Breast epithelium (tissue), 4 donors: ENCODE measurements around the gene VBP1. TPM values are rescaled to one million over a fixed set of nuclear protein-coding genes. Genes with fewer than 3 reads are reported as not detected.
"Not testable (repeated sequence)": the region's sequence is repeated elsewhere in the genome, so short reads cannot be mapped to it uniquely, and the experiment has no call there.

Experiments
- DNase-seq, 2 donors: peaks; one replicate each; pipeline ENCODE4 v3.0.0-alpha.2; 2019; ENCODE audit warnings: low spot score in 2 of 2
- H3K27ac ChIP-seq, 2 donors: fragments of 200-600 bp; sonication (generic) in 1 of 2; one replicate each; pipeline ENCODE4 v1.5.1; 2016 to 2019; ENCODE audit warnings: mild to moderate bottlenecking in 1 of 2
- H3K27me3 ChIP-seq, 2 donors: fragments of 200-600 bp; sonication (generic) in 1 of 2; one replicate each; pipeline versions ENCODE4 v1.5.1 to v1.6.0; 2017 to 2019; ENCODE audit warnings: control low read depth in 1 of 2, mild to moderate bottlenecking in 1 of 2
- H3K36me3 ChIP-seq: fragments of 200-600 bp; one replicate; pipeline ENCODE4 v1.5.1; 2019
- H3K4me1 ChIP-seq, 2 donors: fragments of 200-600 bp; sonication (generic); one replicate each; pipeline ENCODE4 v1.5.1; 2016 to 2019; ENCODE audit warnings: control low read depth in 1 of 2
- H3K4me3 ChIP-seq, 3 donors: fragments of 200-600 bp; sonication (generic); 1 replicate in 2 of 3; 2 replicates in 1 of 3; pipeline ENCODE4 v1.5.1; 2016 to 2019; ENCODE audit warnings: mild to moderate bottlenecking in 3 of 3, moderate library complexity in 2 of 3
- H3K9me3 ChIP-seq, 2 donors: fragments of 200-600 bp; sonication (generic) in 1 of 2; one replicate each; pipeline ENCODE4 v1.5.1; 2016 to 2019; ENCODE audit warnings: control low read depth in 1 of 2
- POLR2A ChIP-seq: fragments of 450-650 bp; IDR thresholded peaks from one replicate; pipeline ENCODE4 v1.6.1; 2016; ENCODE audit warnings: antibody characterized with exemption, mild to moderate bottlenecking, moderate library complexity
- POLR2AphosphoS5 ChIP-seq, 3 donors: sonication (generic); formaldehyde crosslinking; IDR thresholded peaks; one replicate each; pipeline ENCODE4 v1.6.1; 2017; ENCODE audit warnings: antibody characterized with exemption in 3 of 3
- intact Hi-C: fragments of 100-400 bp; cut with DNase I; formaldehyde crosslinking; loops from one replicate; pipeline ENCODE4 v1.15.1; 2023; ENCODE audit warnings: low total_unique reads
- total RNA-seq, 3 donors: library from RNA; depleted of rRNA; stranded (reverse); fragments of >200 nt; gene quantifications; one replicate each; pipeline ENCODE4 v1.1.0, GENCODE V29; 2016
- TF ChIP-seq, protein P1 (sequence below), 3 donors: fragments of 450-650 bp; IDR thresholded peaks; one replicate each; pipeline ENCODE4 v1.5.1; 2016 to 2017; ENCODE audit warnings: antibody characterized with exemption in 3 of 3, mild to moderate bottlenecking in 3 of 3, moderate library complexity in 3 of 3

Gene VBP1
- total RNA-seq, 3 donors from 2014 or later: 29.1 to 30.7 (median 29.8) TPM

DNA sequence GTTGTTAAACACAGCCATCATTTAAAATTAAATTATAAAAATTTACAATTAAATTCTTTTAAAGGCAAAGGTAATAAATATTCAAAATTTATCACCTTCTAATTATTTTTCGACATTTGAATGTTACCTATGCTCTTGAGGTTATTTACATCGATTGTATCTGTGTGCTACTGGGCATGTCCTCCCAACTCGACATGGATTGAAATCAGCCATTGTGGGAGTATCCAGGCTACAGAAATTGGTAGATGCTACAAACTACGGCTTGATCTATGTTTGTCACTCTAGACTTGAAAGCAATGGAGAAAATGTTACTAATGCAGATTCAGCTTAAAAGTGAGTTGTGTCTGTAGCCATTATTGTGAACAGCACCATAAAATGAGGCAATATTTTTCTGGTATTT is 2.5 kb upstream of the VBP1 start:
- H3K4me3 ChIP-seq: no peak overlapping the region
- H3K4me1 ChIP-seq: no peaks in the 10 kb centered on the region
- no peaks in the 10 kb centered on the region for H3K9me3 ChIP-seq
- no peaks in the 10 kb centered on the region for H3K36me3 ChIP-seq
- H3K27me3 ChIP-seq: no peaks in the 10 kb centered on the region
- H3K27ac ChIP-seq: no peak overlapping the region
- DNase-seq: no peak
- intact Hi-C loops: no loop called here
- no peak for TF ChIP-seq POLR2A
- TF ChIP-seq, protein P1, sequence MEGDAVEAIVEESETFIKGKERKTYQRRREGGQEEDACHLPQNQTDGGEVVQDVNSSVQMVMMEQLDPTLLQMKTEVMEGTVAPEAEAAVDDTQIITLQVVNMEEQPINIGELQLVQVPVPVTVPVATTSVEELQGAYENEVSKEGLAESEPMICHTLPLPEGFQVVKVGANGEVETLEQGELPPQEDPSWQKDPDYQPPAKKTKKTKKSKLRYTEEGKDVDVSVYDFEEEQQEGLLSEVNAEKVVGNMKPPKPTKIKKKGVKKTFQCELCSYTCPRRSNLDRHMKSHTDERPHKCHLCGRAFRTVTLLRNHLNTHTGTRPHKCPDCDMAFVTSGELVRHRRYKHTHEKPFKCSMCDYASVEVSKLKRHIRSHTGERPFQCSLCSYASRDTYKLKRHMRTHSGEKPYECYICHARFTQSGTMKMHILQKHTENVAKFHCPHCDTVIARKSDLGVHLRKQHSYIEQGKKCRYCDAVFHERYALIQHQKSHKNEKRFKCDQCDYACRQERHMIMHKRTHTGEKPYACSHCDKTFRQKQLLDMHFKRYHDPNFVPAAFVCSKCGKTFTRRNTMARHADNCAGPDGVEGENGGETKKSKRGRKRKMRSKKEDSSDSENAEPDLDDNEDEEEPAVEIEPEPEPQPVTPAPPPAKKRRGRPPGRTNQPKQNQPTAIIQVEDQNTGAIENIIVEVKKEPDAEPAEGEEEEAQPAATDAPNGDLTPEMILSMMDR (IDR thresholded peaks at IDR 0.05): no peak
- no peak for TF ChIP-seq POLR2AphosphoS5 (IDR thresholded peaks at IDR 0.05)

DNA sequence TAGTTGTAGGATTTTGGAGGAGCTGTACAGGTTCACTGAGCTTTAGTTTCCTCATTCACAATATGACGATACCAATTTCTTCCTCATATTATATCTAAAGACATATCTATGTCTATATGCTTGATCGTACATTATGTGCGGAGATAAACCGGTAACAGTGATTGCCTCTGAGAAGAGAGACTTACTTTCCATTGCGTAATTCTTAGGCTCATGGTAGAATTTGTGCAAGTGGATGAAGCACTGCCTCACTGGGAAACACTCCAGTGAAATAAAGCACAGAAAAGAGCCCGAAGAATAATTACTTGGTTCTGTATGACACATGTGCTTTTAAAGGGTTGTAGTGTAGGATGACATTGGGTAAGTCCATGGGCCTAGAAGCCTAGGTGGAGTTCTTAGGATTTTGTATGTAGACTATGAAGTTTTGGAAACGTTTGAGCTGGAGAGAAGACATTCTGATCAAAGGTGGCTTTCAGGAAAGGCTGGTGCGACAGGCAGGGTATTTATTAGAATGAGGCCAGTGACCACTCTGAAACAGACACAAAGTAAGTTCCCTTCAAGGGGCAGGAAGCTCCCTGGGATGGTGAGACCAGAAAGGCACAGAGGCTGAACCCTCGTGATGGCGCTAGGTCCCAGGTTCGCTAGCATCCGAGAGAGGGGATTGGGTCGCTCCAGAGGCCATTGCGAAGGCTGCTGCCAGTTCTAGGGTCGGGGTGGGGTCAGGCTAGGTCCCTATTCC is 649 bp upstream of the VBP1 start:
- Histone ChIP-seq H3K4me3 (peak overlapping the region; percentile 67 to 88 (median 74)), H3K36me3 (no peaks in the 10 kb centered on the region), H3K4me1 (no peaks in the 10 kb centered on the region), H3K27ac (peak overlapping the region; percentile 87 to 96), H3K27me3 (no peaks in the 10 kb centered on the region), H3K9me3 (no peaks in the 10 kb centered on the region)
- DNase-seq: no peak
- TF ChIP-seq, protein P1 (IDR thresholded peaks at IDR 0.05): no peak
- no peak for TF ChIP-seq POLR2A
- intact Hi-C loops: loop anchor here (5.0 kb wide), 1 partner anchor 92 kb away; no protein-coding TSS in a partner anchor

DNA sequence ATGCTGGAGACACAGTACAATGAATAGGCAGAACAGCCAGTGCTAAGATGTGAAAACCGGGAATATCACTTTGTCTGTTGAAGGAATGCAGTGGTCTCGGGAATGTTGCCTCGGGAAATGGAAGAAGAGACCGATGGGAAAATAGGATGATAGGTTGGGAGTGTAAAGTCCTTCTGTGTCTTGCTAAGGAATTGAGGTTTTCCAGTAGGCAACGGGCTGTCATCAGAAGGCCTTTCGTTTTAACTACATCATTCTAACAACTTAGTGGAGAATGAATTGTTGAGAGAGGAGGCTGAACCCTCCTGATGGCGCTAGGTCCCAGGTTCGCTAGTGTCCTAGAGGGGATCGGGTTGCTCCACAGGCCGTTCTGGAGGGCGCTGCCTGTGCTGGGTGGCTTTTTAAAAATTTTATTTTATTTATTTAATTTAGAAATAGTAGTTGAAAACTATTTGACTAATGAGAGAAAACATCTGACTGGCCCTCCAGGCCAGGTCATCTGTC is 730 bp downstream of the VBP1 start:
- H3K27ac ChIP-seq: peak overlapping the region; percentile 87 to 96
- intact Hi-C loops: loop anchor here (5.0 kb wide), 1 partner anchor 90 kb away; no protein-coding TSS in a partner anchor
- H3K27me3 ChIP-seq: no peaks in the 10 kb centered on the region
- TF ChIP-seq, protein P1 (IDR thresholded peaks at IDR 0.05): no peak
- TF ChIP-seq POLR2A: no peak
- no peaks in the 10 kb centered on the region for H3K36me3 ChIP-seq
- DNase-seq: no peak
- H3K9me3 ChIP-seq: no peaks in the 10 kb centered on the region
- no peaks in the 10 kb centered on the region for H3K4me1 ChIP-seq
- peak overlapping the region; percentile 67 to 88 (median 74) for H3K4me3 ChIP-seq

DNA sequence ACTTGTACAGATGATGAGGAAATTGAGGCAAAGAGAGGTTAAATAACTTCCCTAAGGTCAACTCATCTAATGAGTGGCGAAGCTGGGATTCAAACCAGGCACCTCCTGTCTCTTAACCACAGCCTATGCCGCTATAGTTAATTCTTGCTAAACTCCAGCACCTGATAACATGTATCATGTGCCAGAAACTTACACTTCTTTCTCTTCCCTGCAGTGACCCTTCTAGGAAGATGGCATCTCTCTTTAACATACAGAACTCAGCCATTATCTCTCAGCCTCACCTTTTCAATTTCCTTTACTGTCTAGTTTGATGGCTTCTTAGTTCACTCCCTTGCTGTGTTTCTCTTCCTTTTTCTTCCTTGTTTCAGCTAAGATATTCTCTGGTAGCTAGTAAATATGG is 2.5 kb downstream of the VBP1 start:
- no peak overlapping the region for H3K27ac ChIP-seq
- H3K4me1 ChIP-seq: no peaks in the 10 kb centered on the region
- no peaks in the 10 kb centered on the region for H3K9me3 ChIP-seq
- no peaks in the 10 kb centered on the region for H3K36me3 ChIP-seq
- H3K27me3 ChIP-seq: no peaks in the 10 kb centered on the region
- no peak for TF ChIP-seq POLR2AphosphoS5 (IDR thresholded peaks at IDR 0.05)
- TF ChIP-seq, protein P1 (IDR thresholded peaks at IDR 0.05): no peak
- no peak for TF ChIP-seq POLR2A
- no peak for DNase-seq
- intact Hi-C loops: loop anchor here (5.0 kb wide), 1 partner anchor 89 kb away; no protein-coding TSS in a partner anchor
- H3K4me3 ChIP-seq: no peak overlapping the region

DNA sequence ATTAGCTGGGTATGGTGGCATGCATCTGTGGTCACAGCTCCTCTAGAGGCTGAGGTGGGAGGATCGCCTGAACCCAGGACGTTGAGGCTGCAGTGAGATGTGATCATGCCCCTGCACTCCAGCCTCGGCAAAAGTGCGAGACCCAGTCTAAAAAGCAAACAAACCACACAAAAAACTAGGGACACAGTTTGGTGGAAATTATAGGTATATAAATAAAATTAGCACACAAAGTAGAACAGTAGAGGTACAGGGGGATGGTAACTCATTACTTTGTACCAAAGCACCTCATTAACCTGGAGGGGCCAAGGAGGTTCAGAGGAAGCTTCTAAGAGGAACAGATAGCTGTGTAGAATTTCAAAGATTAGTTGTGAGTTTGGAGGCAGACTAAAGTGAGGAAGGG is 5.1 kb downstream of the VBP1 start:
- Histone ChIP-seq H3K27ac (no peak overlapping the region), H3K4me3 (no peak overlapping the region), H3K4me1 (no peaks in the 10 kb centered on the region), H3K27me3 (no peaks in the 10 kb centered on the region), H3K9me3 (no peaks in the 10 kb centered on the region), H3K36me3 (no peaks in the 10 kb centered on the region)
- intact Hi-C loops: loop anchor here (10.0 kb wide), 1 partner anchor 1797 kb away; no protein-coding TSS in a partner anchor
- no peak for TF ChIP-seq POLR2A
- TF ChIP-seq POLR2AphosphoS5 (IDR thresholded peaks at IDR 0.05): no peak
- TF ChIP-seq, protein P1 (IDR thresholded peaks at IDR 0.05): no peak
- no peak for DNase-seq

DNA sequence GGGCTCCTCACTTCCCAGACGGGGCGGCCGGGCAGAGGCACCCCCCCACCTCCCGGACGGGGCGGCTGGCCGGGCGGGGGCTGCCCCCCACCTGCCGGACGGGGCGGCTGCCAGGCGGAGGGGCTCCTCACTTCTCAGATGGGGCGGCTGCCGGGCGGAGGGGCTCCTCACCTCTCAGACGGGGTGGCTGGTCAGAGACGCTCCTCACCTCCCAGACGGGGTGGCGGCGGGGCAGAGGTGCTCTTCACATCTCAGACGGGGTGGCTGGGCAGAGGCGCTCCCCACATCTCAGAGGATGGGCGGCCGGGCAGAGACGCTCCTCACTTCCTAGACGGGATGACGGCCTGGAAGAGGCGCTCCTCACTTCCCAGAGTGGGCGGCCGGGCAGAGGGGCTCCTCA is 7.5 kb downstream of the VBP1 start:
- not testable (repeated sequence) for H3K4me3 ChIP-seq, H3K27ac ChIP-seq, H3K36me3 ChIP-seq, H3K4me1 ChIP-seq, H3K9me3 ChIP-seq, DNase-seq, H3K27me3 ChIP-seq
- intact Hi-C loops: loop anchor here (10.0 kb wide), 1 partner anchor 1799 kb away; no protein-coding TSS in a partner anchor
